Mesenchymal stem cell (in vitro differentiated cells and primary cell): Measurements from ENCODE around the gene FCN2.

Experiments used
- DNase-seq: peaks from one replicate; pipeline ENCODE4 v3.0.0-alpha.2; 2013
- H2AFZ ChIP-seq: one replicate; pipeline ENCODE4 v1.6.1; 2013; ENCODE audit warnings: low read depth, mild to moderate bottlenecking, control low read depth, inconsistent platforms, low read length, moderate library complexity
- H2AK5ac ChIP-seq: 2 replicates; pipeline ENCODE4 v1.6.1; 2013; ENCODE audit warnings: low read length, moderate library complexity, mild to moderate bottlenecking, inconsistent platforms; ENCODE audit not compliant: severe bottlenecking
- H2BK120ac ChIP-seq: one replicate; pipeline ENCODE4 v1.6.1; 2013; ENCODE audit warnings: low read depth, mild to moderate bottlenecking, inconsistent platforms, low read length, moderate library complexity
- H2BK12ac ChIP-seq, 2 experiments: one replicate each; pipeline ENCODE4 v1.6.1; 2013; ENCODE audit warnings: inconsistent platforms in 2 of 2, low read length in 2 of 2, mild to moderate bottlenecking in 2 of 2, moderate library complexity in 2 of 2, control low read depth in 1 of 2
- H2BK15ac ChIP-seq: one replicate; pipeline ENCODE4 v1.6.1; 2013; ENCODE audit warnings: mild to moderate bottlenecking, low read depth, inconsistent platforms; ENCODE audit not compliant: poor library complexity, severe bottlenecking
- H2BK5ac ChIP-seq: 2 replicates; pipeline ENCODE4 v1.6.1; 2013; ENCODE audit warnings: low read depth, mild to moderate bottlenecking, low read length, control low read depth, inconsistent platforms; ENCODE audit not compliant: poor library complexity, severe bottlenecking
- H3K14ac ChIP-seq, 2 experiments: one replicate each; pipeline ENCODE4 v1.6.1; 2013; ENCODE audit warnings: inconsistent platforms in 2 of 2, low read length in 2 of 2, control low read depth in 1 of 2, mild to moderate bottlenecking in 1 of 2, moderate library complexity in 1 of 2
- H3K18ac ChIP-seq, 2 experiments: one replicate each; pipeline ENCODE4 v1.6.1; 2013; ENCODE audit warnings: inconsistent platforms in 2 of 2, low read length in 2 of 2, control low read depth in 1 of 2, low read depth in 1 of 2, mild to moderate bottlenecking in 1 of 2
- H3K23ac ChIP-seq, 2 experiments: one replicate each; pipeline ENCODE4 v1.6.1; 2013; ENCODE audit warnings: inconsistent platforms in 2 of 2, low read length in 2 of 2, mild to moderate bottlenecking in 2 of 2, moderate library complexity in 2 of 2, control low read depth in 1 of 2
- H3K27ac ChIP-seq: 2 replicates; pipeline ENCODE4 v1.5.1; 2013; ENCODE audit warnings: mild to moderate bottlenecking, moderate library complexity, low read length, control low read depth, inconsistent platforms; ENCODE audit not compliant: poor library complexity, severe bottlenecking
- H3K27me3 ChIP-seq, 2 experiments: 2 replicates each; pipeline versions ENCODE4 v1.6.1 to v1.7.0; 2013; ENCODE audit warnings: low read length in 2 of 2, mild to moderate bottlenecking in 2 of 2, moderate library complexity in 2 of 2, control low read depth in 1 of 2, inconsistent platforms in 1 of 2; ENCODE audit not compliant: control insufficient read depth in 1 of 2, insufficient read depth in 1 of 2
- H3K36me3 ChIP-seq, 2 experiments: 2 replicates each; pipeline versions ENCODE4 v1.6.1 to v1.7.0; 2013; ENCODE audit warnings: low read length in 2 of 2, control low read depth in 1 of 2, inconsistent platforms in 1 of 2, low read depth in 1 of 2, mild to moderate bottlenecking in 1 of 2; ENCODE audit not compliant: insufficient read depth in 2 of 2, control insufficient read depth in 1 of 2
- H3K4ac ChIP-seq, 2 experiments: one replicate each; pipeline ENCODE4 v1.6.1; 2013; ENCODE audit warnings: inconsistent platforms in 2 of 2, low read length in 2 of 2, mild to moderate bottlenecking in 2 of 2, moderate library complexity in 2 of 2, control low read depth in 1 of 2, low read depth in 1 of 2
- H3K4me1 ChIP-seq: 2 replicates; pipeline ENCODE4 v1.6.1; 2013; ENCODE audit warnings: low read depth, low read length, control low read depth; ENCODE audit not compliant: control insufficient read depth, insufficient read depth
- H3K4me2 ChIP-seq: 2 replicates; pipeline ENCODE4 v1.6.1; 2013; ENCODE audit warnings: low read length, mild to moderate bottlenecking, inconsistent platforms; ENCODE audit not compliant: poor library complexity, severe bottlenecking
- H3K4me3 ChIP-seq, 2 experiments: 2 replicates each; pipeline versions ENCODE4 v1.5.1 to v1.7.0; 2013; ENCODE audit warnings: low read length in 2 of 2, mild to moderate bottlenecking in 2 of 2, control low read depth in 1 of 2, low read depth in 1 of 2; ENCODE audit not compliant: insufficient read depth in 1 of 2
- H3K79me1 ChIP-seq: replicated peaks from 2 replicates; pipeline ENCODE4 v1.6.1; 2013; ENCODE audit warnings: mild to moderate bottlenecking, control low read depth, low read length, inconsistent platforms; ENCODE audit not compliant: poor library complexity, severe bottlenecking
- H3K9ac ChIP-seq: 2 replicates; pipeline ENCODE4 v1.7.0; 2013; ENCODE audit warnings: mild to moderate bottlenecking, low read length, moderate library complexity
- H3K9me3 ChIP-seq: 2 replicates; pipeline ENCODE4 v1.7.0; 2013; ENCODE audit warnings: mild to moderate bottlenecking, low read length; ENCODE audit not compliant: control insufficient read depth
- H4K8ac ChIP-seq: one replicate; pipeline ENCODE4 v1.6.1; 2013; ENCODE audit warnings: inconsistent platforms, mild to moderate bottlenecking, low read length, moderate library complexity
- H4K91ac ChIP-seq: one replicate; pipeline ENCODE4 v1.6.1; 2013; ENCODE audit warnings: mild to moderate bottlenecking, low read length, inconsistent platforms
- WGBS: methylation state at CpG from one replicate; pipeline ENCODE4 v1.1.7; 2013; ENCODE audit warnings: mixed read lengths; 5-methylcytosine and 5-hydroxymethylcytosine counted together

Gene FCN2

GRCh38 chr9:134840511-134840910, 40.1 kb upstream of the FCN2 start:
- H3K4me2 ChIP-seq = no peak overlapping the region
- H3K9me3 ChIP-seq = no peaks in the 10 kb centered on the region
- no peak overlapping the region for H3K4ac ChIP-seq
- DNase-seq = no peak
- H3K27me3 ChIP-seq = no peaks in the 10 kb centered on the region
- H3K79me1 ChIP-seq = peaks cover 15% of the 10 kb centered on the region
- H4K8ac ChIP-seq = no peak overlapping the region
- no peak overlapping the region for H3K18ac ChIP-seq
- peaks cover 7% of the 10 kb centered on the region for H3K4me1 ChIP-seq
- peaks cover 90 to 94% of the 10 kb centered on the region in 2 experiments for H3K36me3 ChIP-seq
- no peak overlapping the region for H2AK5ac ChIP-seq
- H3K27ac ChIP-seq = no peak overlapping the region
- no peak overlapping the region for H2BK15ac ChIP-seq
- H2AFZ ChIP-seq = no peak overlapping the region
- no peak overlapping the region for H3K23ac ChIP-seq
- H2BK12ac ChIP-seq = no peak overlapping the region
- H4K91ac ChIP-seq = no peak overlapping the region
- H3K4me3 ChIP-seq = no peak overlapping the region
- no peak overlapping the region for H2BK5ac ChIP-seq
- H3K9ac ChIP-seq = no peak overlapping the region
- 97% methylated on average over 12 of the region's 12 CpGs for WGBS
- H2BK120ac ChIP-seq = no peak overlapping the region
- H3K14ac ChIP-seq = no peak overlapping the region

GRCh38 chr9:134841180-134841904, 39.3 kb upstream of the FCN2 start:
- H3K9me3 ChIP-seq = no peaks in the 10 kb centered on the region
- peaks cover 84 to 94% of the 10 kb centered on the region in 2 experiments for H3K36me3 ChIP-seq
- no peak overlapping the region for H2AFZ ChIP-seq
- H4K91ac ChIP-seq = peak overlapping the region; percentile 28
- 98% methylated on average over 13 of the region's 15 CpGs for WGBS
- H2BK15ac ChIP-seq = no peak overlapping the region
- H3K27me3 ChIP-seq = no peaks in the 10 kb centered on the region
- H3K18ac ChIP-seq = no peak overlapping the region
- no peak overlapping the region for H3K4me3 ChIP-seq
- H3K4me1 ChIP-seq = peaks cover 7% of the 10 kb centered on the region
- peaks cover 15% of the 10 kb centered on the region for H3K79me1 ChIP-seq
- H3K9ac ChIP-seq = no peak overlapping the region
- no peak overlapping the region for H3K27ac ChIP-seq
- H2AK5ac ChIP-seq = no peak overlapping the region
- H3K14ac ChIP-seq = no peak overlapping the region
- no peak overlapping the region for H3K4me2 ChIP-seq
- no peak for DNase-seq
- H4K8ac ChIP-seq = peak overlapping the region; percentile 56
- no peak overlapping the region for H2BK5ac ChIP-seq
- H3K4ac ChIP-seq = no peak overlapping the region
- no peak overlapping the region for H2BK12ac ChIP-seq
- H2BK120ac ChIP-seq = no peak overlapping the region
- no peak overlapping the region for H3K23ac ChIP-seq

DNA sequence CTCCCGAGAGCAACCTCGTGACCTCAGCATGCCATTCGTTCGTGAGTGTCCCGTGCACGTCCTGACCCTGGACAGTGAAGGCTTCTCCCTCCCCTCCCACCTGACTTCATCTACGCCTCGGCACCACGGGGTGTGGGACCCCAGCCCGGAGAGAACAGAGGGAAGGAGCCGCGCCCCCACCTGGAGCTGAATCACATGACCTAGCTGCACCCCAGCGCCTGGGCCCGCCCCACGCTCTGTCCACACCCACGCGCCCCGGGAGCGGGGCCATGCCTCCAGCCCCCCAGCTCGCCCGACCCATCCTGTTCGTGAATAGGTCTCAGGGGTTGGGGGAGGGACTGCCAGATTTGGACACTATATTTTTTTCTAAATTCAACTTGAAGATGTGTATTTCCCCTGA, 38.3 kb upstream of the FCN2 start:
- Histone ChIP-seq H3K9me3 (no peaks in the 10 kb centered on the region), H3K9ac (no peak overlapping the region), H3K27me3 (no peaks in the 10 kb centered on the region), H3K14ac (no peak overlapping the region), H3K27ac (no peak overlapping the region), H3K4me2 (no peak overlapping the region), H2BK12ac (no peak overlapping the region), H2AK5ac (no peak overlapping the region), H2BK120ac (no peak overlapping the region), H2AFZ (no peak overlapping the region), H4K8ac (no peak overlapping the region), H3K18ac (no peak overlapping the region), H3K4me1 (peaks cover 7% of the 10 kb centered on the region), H2BK5ac (no peak overlapping the region), H3K36me3 (peaks cover 74 to 87% of the 10 kb centered on the region in 2 experiments), H3K4me3 (no peak overlapping the region), H2BK15ac (no peak overlapping the region), H3K4ac (no peak overlapping the region), H4K91ac (no peak overlapping the region), H3K79me1 (peaks cover 15% of the 10 kb centered on the region), H3K23ac (no peak overlapping the region)
- 94% methylated on average over 20 of the region's 22 CpGs for WGBS
- DNase-seq = no peak

DNA sequence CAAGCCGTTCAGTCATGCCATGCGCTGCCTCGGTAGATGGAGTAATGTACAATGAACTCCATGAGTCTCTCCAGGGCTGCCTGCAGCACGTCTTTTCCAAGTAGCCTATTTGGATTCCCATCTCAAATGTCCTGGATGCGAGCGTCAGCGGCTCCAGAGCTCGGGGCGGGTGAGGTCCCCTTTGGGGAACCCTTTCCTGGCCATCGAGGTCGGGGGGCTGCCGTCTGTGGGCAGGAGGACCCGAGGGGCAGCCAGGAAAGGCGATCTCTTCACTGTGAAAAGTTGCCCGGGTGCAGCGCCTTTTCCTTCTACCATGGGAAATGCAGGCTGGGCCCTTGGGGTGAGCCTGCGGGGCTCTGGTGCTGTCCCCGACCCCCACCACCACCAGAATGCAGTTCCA, 36.9 kb upstream of the FCN2 start:
- no peak for DNase-seq
- no peak overlapping the region for H2BK15ac ChIP-seq
- H2AK5ac ChIP-seq = no peak overlapping the region
- no peak overlapping the region for H2BK5ac ChIP-seq
- no peak overlapping the region for H3K4me3 ChIP-seq
- no peak overlapping the region for H3K23ac ChIP-seq
- no peaks in the 10 kb centered on the region for H3K9me3 ChIP-seq
- H3K36me3 ChIP-seq = peaks cover 60 to 74% of the 10 kb centered on the region in 2 experiments
- no peak overlapping the region for H3K4me2 ChIP-seq
- H3K79me1 ChIP-seq = peaks cover 14% of the 10 kb centered on the region
- H4K91ac ChIP-seq = no peak overlapping the region
- WGBS = 97% methylated on average over 18 of the region's 18 CpGs
- no peak overlapping the region for H3K14ac ChIP-seq
- no peak overlapping the region for H2AFZ ChIP-seq
- peaks cover 5% of the 10 kb centered on the region for H3K4me1 ChIP-seq
- no peaks in the 10 kb centered on the region for H3K27me3 ChIP-seq
- H3K4ac ChIP-seq = no peak overlapping the region
- no peak overlapping the region for H3K18ac ChIP-seq
- H3K9ac ChIP-seq = no peak overlapping the region
- H2BK120ac ChIP-seq = no peak overlapping the region
- no peak overlapping the region for H3K27ac ChIP-seq
- H2BK12ac ChIP-seq = no peak overlapping the region
- no peak overlapping the region for H4K8ac ChIP-seq
